Adrenal gland (tissue), 19 donors: ENCODE data around the gene TFDP1. TPM values are rescaled to one million over a fixed set of nuclear protein-coding genes. Genes with fewer than 3 reads are reported as not detected.

Experiments used
- DNase-seq, 7 donors: peaks; one replicate each; pipeline ENCODE4 v3.0.0-alpha.2; 2019 to 2020
- H3K27ac ChIP-seq, 5 donors: fragments of 200-600 bp; sonication (generic) in 4 of 5; 1 replicate in 3 of 5; 2 replicates in 2 of 5; pipeline versions ENCODE4 v1.5.1 to v1.8.0; 2016 to 2020; ENCODE audit warnings: mild to moderate bottlenecking in 1 of 5
- H3K27me3 ChIP-seq: fragments of 200-600 bp; 2 replicates; pipeline ENCODE4 v1.8.0; 2021
- H3K36me3 ChIP-seq, 2 donors: fragments of 200-600 bp; replicated peaks in 1 of 2; 1 replicate in 1 of 2; 2 replicates in 1 of 2; pipeline versions ENCODE4 v1.5.1 to v1.8.0; 2018 to 2022
- H3K4me1 ChIP-seq, 2 donors: fragments of 200-600 bp; replicated peaks in 1 of 2; 1 replicate in 1 of 2; 2 replicates in 1 of 2; pipeline versions ENCODE4 v1.5.1 to v1.8.0; 2018 to 2021
- H3K4me3 ChIP-seq, 4 donors: fragments of 200-600 bp; sonication (generic) in 3 of 4; one replicate each; pipeline ENCODE4 v1.5.1; 2016 to 2018
- H3K9me3 ChIP-seq, 3 donors: fragments of 200-600 bp; sonication (generic) in 1 of 3; replicated peaks in 1 of 3; 1 replicate in 2 of 3; 2 replicates in 1 of 3; pipeline versions ENCODE4 v1.5.1 to v1.8.0; 2016 to 2021
- POLR2A ChIP-seq, 2 donors: fragments of 450-650 bp; IDR thresholded peaks; one replicate each; pipeline ENCODE4 v1.6.1; 2017; ENCODE audit warnings: antibody characterized with exemption in 2 of 2, mild to moderate bottlenecking in 2 of 2, moderate library complexity in 1 of 2
- WGBS, 4 donors: extraction: QIAGEN DNeasy Blood & Tissue Kit in 2 of 4; methylation state at CpG; one replicate each; pipeline versions ENCODE4 v1.1.5 to v1.1.7; 2013 to 2017; 5-methylcytosine and 5-hydroxymethylcytosine counted together
- intact Hi-C, 2 donors: fragments of 100-400 bp; cut with DNase I; formaldehyde crosslinking; loops; one replicate each; pipeline versions ENCODE4 v1.14.1 to v1.15.0; 2022 to 2023
- long read RNA-seq, 10 donors: library from polyadenylated mRNA in 3 of 10; unstranded in 2 of 10; stranded (forward) in 1 of 10; transcript quantifications; one replicate each; pipeline ENCODE4 v2.0.0 and lab custom pipeline, GENCODE V29; 2021 to 2026
- polyA plus RNA-seq, 3 donors: library from polyadenylated mRNA; stranded (reverse); fragments of 200-250 nt in 2 of 3; fragments of 350-450 nt in 1 of 3; fragmentation: Illumina TruSeq in 1 of 3; extraction: RNeasy Lipid Tissue Mini Kit (QIAGEN cat#74804) in 1 of 3; gene quantifications; one replicate each; pipeline ENCODE4 v1.2.3, GENCODE V29; 2013 to 2014
- total RNA-seq, 9 donors: library from RNA; depleted of rRNA in 4 of 9; stranded (reverse); fragments of >200 nt in 4 of 9; fragments of 120-200 nt in 1 of 9; fragmentation: NEBNext Ultra II Directional in 1 of 9; extraction: Animal tissue kit (Norgen Biotek cat#: 25700) in 1 of 9; gene quantifications; one replicate each; pipeline versions ENCODE4 v1.1.0 to v1.2.4, GENCODE V29; 2013 to 2023
- TF ChIP-seq, protein P1 (sequence below), 6 experiments: fragments of 450-650 bp in 4 of 6; fragments of 200-600 bp in 2 of 6; sonication (generic) in 1 of 6; IDR thresholded peaks; 1 replicate in 5 of 6; 2 replicates in 1 of 6; pipeline versions ENCODE4 v1.5.1 to v1.8.0; 2016 to 2021; ENCODE audit warnings: antibody characterized with exemption in 6 of 6, mild to moderate bottlenecking in 2 of 6, moderate library complexity in 1 of 6
- donor health status: healthy with polysubstance abuse.
- donor health status: Bipolar disorder and iron deficiency.
- donor health status: DM: yes; HTN: yes; CAD: no.
- donor health status: DM: no; HTN: no; CAD: no.
- donor health status: DM: no; HTN: no; CAD: no.
- donor health status: DM: yes; HTN: yes; CAD: no.

Gene TFDP1, protein sequence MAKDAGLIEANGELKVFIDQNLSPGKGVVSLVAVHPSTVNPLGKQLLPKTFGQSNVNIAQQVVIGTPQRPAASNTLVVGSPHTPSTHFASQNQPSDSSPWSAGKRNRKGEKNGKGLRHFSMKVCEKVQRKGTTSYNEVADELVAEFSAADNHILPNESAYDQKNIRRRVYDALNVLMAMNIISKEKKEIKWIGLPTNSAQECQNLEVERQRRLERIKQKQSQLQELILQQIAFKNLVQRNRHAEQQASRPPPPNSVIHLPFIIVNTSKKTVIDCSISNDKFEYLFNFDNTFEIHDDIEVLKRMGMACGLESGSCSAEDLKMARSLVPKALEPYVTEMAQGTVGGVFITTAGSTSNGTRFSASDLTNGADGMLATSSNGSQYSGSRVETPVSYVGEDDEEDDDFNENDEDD
- 10 to 100 TPM; 24.2 to 50.0 (median 35.6) TPM for total RNA-seq
- 10 to 100 TPM; 16.5 to 36.0 (median 22.8) TPM for polyA plus RNA-seq
- long read RNA-seq, donor 1, transcript TFDP1-204 (3 exons, 447 nt) = major isoform, 6 of 8 reads
- long read RNA-seq, donor 1, partial matches to known transcripts = 0 of 8 reads
- long read RNA-seq, donor 1, other reads (novel, unspliced or antisense) = 0 of 8 reads
- long read RNA-seq, donor 2, partial matches to known transcripts = 0 of 4 reads
- long read RNA-seq, donor 2, other reads (novel, unspliced or antisense) = 0 of 4 reads
- long read RNA-seq, donor 3, transcript TFDP1-204 (3 exons, 447 nt) = major isoform, 7 of 14 reads
- long read RNA-seq, donor 3, partial matches to known transcripts = 5 of 14 reads
- long read RNA-seq, donor 3, other reads (novel, unspliced or antisense) = 0 of 14 reads
- long read RNA-seq, donor 4, partial matches to known transcripts = 2 of 4 reads
- long read RNA-seq, donor 4, other reads (novel, unspliced or antisense) = 2 of 4 reads
- long read RNA-seq, donor 5, transcript TFDP1-204 (3 exons, 447 nt) = minor isoform, 5 of 113 reads
- long read RNA-seq, donor 5, transcript TFDP1-201 (12 exons, 2,648 nt) = major isoform, 45 of 113 reads
- long read RNA-seq, donor 5, partial matches to known transcripts = 7 of 113 reads
- long read RNA-seq, donor 5, other reads (novel, unspliced or antisense) = 56 of 113 reads
- long read RNA-seq, donor 6, partial matches to known transcripts = 2 of 5 reads
- long read RNA-seq, donor 6, other reads (novel, unspliced or antisense) = 3 of 5 reads
- long read RNA-seq, donor 7, partial matches to known transcripts = 0 of 1 reads
- long read RNA-seq, donor 7, other reads (novel, unspliced or antisense) = 0 of 1 reads
- long read RNA-seq, donor 8, transcript TFDP1-204 (3 exons, 447 nt) = minor isoform, 5 of 13 reads
- long read RNA-seq, donor 8, transcript TFDP1-201 (12 exons, 2,648 nt) = major isoform, 8 of 13 reads
- long read RNA-seq, donor 8, partial matches to known transcripts = 0 of 13 reads
- long read RNA-seq, donor 8, other reads (novel, unspliced or antisense) = 0 of 13 reads
- long read RNA-seq, donor 9, transcript TFDP1-204 (3 exons, 447 nt) = major isoform, 5 of 14 reads
- long read RNA-seq, donor 9, partial matches to known transcripts = 6 of 14 reads
- long read RNA-seq, donor 9, other reads (novel, unspliced or antisense) = 0 of 14 reads
- long read RNA-seq, donor 10 = 0 reads

- peaks cover 0 to 14% of the 10 kb centered on the region in 2 donors for H3K4me1 ChIP-seq
- 1 to 27% (median 2%) methylated on average over 6 to 92 of the region's 92 CpGs for WGBS, 4 donors
- peak within 1 kb of the TSS in 1 of 5 donors; percentile 68 for H3K27ac ChIP-seq
- H3K9me3 ChIP-seq = no peaks in the 10 kb centered on the region
- peak; percentile 16 to 64 for TF ChIP-seq POLR2A (IDR thresholded peaks at IDR 0.05)
- TF ChIP-seq, protein P1, sequence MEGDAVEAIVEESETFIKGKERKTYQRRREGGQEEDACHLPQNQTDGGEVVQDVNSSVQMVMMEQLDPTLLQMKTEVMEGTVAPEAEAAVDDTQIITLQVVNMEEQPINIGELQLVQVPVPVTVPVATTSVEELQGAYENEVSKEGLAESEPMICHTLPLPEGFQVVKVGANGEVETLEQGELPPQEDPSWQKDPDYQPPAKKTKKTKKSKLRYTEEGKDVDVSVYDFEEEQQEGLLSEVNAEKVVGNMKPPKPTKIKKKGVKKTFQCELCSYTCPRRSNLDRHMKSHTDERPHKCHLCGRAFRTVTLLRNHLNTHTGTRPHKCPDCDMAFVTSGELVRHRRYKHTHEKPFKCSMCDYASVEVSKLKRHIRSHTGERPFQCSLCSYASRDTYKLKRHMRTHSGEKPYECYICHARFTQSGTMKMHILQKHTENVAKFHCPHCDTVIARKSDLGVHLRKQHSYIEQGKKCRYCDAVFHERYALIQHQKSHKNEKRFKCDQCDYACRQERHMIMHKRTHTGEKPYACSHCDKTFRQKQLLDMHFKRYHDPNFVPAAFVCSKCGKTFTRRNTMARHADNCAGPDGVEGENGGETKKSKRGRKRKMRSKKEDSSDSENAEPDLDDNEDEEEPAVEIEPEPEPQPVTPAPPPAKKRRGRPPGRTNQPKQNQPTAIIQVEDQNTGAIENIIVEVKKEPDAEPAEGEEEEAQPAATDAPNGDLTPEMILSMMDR (IDR thresholded peaks at IDR 0.05) = no peak
- intact Hi-C loops = no loop called here
- no peaks in the 10 kb centered on the region for H3K27me3 ChIP-seq
- peak; percentile 54 to 85 (median 61) for DNase-seq
- peak within 1 kb of the TSS in 2 of 4 donors; percentile 32 to 82 for H3K4me3 ChIP-seq
- peaks cover 0 to 8% of the 10 kb centered on the region in 2 donors for H3K36me3 ChIP-seq
These were observed at the start of gene TFDP1 for GRCh38 chr13:113584205-113584869. Gene TFDP1 (plus strand): TSS chr13:113584753. CDS start chr13:113585838, 1,085 bp downstream.

DNA sequence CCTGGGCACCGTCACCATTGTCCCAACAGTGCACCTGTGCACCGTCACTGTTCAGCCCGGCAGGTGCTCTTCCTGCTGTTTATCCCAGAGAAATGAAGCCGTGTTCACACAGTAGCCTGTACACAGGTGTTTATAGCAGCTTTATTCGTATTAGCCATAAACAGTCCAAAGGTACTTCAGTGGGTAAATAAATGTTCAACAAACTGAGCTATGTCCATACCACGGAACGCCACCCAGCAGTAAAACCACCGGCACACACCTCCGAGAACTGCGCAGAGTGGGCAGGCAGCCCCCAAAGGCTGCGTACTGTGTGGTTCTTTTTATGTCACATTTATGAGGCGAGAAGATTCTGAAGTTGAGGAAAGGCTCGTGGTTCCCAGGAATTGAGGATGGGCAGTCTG is 49.2 kb upstream of the TFDP1 start:
- Histone ChIP-seq H3K4me1 (peaks cover 6 to 9% of the 10 kb centered on the region in 2 donors), H3K27me3 (no peaks in the 10 kb centered on the region), H3K4me3 (no peak overlapping the region), H3K27ac (no peak overlapping the region), H3K36me3 (peaks cover 0 to 13% of the 10 kb centered on the region in 2 donors), H3K9me3 (no peaks in the 10 kb centered on the region)
- TF ChIP-seq POLR2A (IDR thresholded peaks at IDR 0.05) = no peak
- TF ChIP-seq, protein P1 (IDR thresholded peaks at IDR 0.05) = no peak
- intact Hi-C loops = no loop called here
- DNase-seq = peak in 1 of 7 donors; percentile 29
- 92 to 97% (median 96%) methylated on average over 11 to 13 of the region's 13 CpGs for WGBS, 4 donors

- DNase-seq = peak in 1 of 7 donors; percentile 45
- Histone ChIP-seq H3K27me3 (no peaks in the 10 kb centered on the region), H3K4me1 (peaks cover 6 to 9% of the 10 kb centered on the region in 2 donors), H3K4me3 (no peak overlapping the region), H3K27ac (no peak overlapping the region), H3K36me3 (peaks cover 0 to 11% of the 10 kb centered on the region in 2 donors), H3K9me3 (no peaks in the 10 kb centered on the region)
- TF ChIP-seq POLR2A (IDR thresholded peaks at IDR 0.05) = no peak
- TF ChIP-seq, protein P1 (IDR thresholded peaks at IDR 0.05) = no peak
- intact Hi-C loops = no loop called here
- WGBS, 4 donors = 95 to 97% (median 96%) methylated on average over 17 to 18 of the region's 18 CpGs
These were observed 48.0 kb upstream of the TFDP1 start for GRCh38 chr13:113536461-113537110.
